SKM-1 (cell line): ENCODE results near the gene KCNQ1.

Experiments used
- DNase-seq: peaks from one replicate; lab custom pipeline; 2025; ENCODE audit not compliant: unreplicated experiment; lab: John Stamatoyannopoulos, UW

KCNQ1 gene

GRCh38 chr11:2708151-2708581, 263.4 kb downstream of the KCNQ1 start:
- no peak for DNase-seq

GRCh38 chr11:2708757-2709281, 264.0 kb downstream of the KCNQ1 start:
- DNase-seq: no peak

- no peak for DNase-seq
These were observed 264.6 kb downstream of the KCNQ1 start for GRCh38 chr11:2709429-2709828.

GRCh38 chr11:2711161-2711560, 266.4 kb downstream of the KCNQ1 start:
- DNase-seq: no peak

GRCh38 chr11:2713094-2713493, 268.3 kb downstream of the KCNQ1 start:
- no peak for DNase-seq

- no peak for DNase-seq
These were observed 269.1 kb downstream of the KCNQ1 start for GRCh38 chr11:2713661-2714462.

GRCh38 chr11:2714463-2714800, 269.6 kb downstream of the KCNQ1 start:
- no peak for DNase-seq

GRCh38 chr11:2714871-2715270, 270.1 kb downstream of the KCNQ1 start:
- DNase-seq: no peak

- no peak for DNase-seq
These were observed 271.0 kb downstream of the KCNQ1 start for GRCh38 chr11:2715716-2716350.

GRCh38 chr11:2716376-2717095, 271.7 kb downstream of the KCNQ1 start:
- no peak for DNase-seq

- DNase-seq: no peak
These were observed 272.9 kb downstream of the KCNQ1 start for GRCh38 chr11:2717561-2718325.

GRCh38 chr11:2718817-2719438, 274.1 kb downstream of the KCNQ1 start:
- DNase-seq: no peak

- no peak for DNase-seq
These were observed 275.2 kb downstream of the KCNQ1 start for GRCh38 chr11:2719831-2720590.

GRCh38 chr11:2721210-2721916, 276.6 kb downstream of the KCNQ1 start:
- no peak for DNase-seq

GRCh38 chr11:2722955-2723354, 278.1 kb downstream of the KCNQ1 start:
- DNase-seq: no peak

- DNase-seq: no peak
These were observed 279.3 kb downstream of the KCNQ1 start for GRCh38 chr11:2724104-2724503.

- DNase-seq: no peak
These were observed 280.0 kb downstream of the KCNQ1 start for GRCh38 chr11:2724653-2725367.
